HUES48 (cell line): ENCODE data around the gene TSKU.

Source experiments
- H3K27ac ChIP-seq: one replicate; pipeline ENCODE4 v1.7.0; 2013; ENCODE audit warnings: low read depth, low read length, inconsistent platforms
- H3K27me3 ChIP-seq: 2 replicates; pipeline ENCODE4 v1.6.1; 2013; ENCODE audit warnings: mild to moderate bottlenecking, low read length; ENCODE audit not compliant: control insufficient read depth, insufficient read depth
- H3K36me3 ChIP-seq: 2 replicates; pipeline ENCODE4 v1.6.1; 2013; ENCODE audit warnings: low read length; ENCODE audit not compliant: control insufficient read depth, insufficient read depth
- H3K4me1 ChIP-seq: 2 replicates; pipeline ENCODE4 v1.6.1; 2013; ENCODE audit warnings: mild to moderate bottlenecking, low read length; ENCODE audit not compliant: control insufficient read depth, insufficient read depth
- H3K4me3 ChIP-seq: 2 replicates; pipeline ENCODE4 v1.5.1; 2013; ENCODE audit warnings: mild to moderate bottlenecking, low read depth, low read length
- H3K9ac ChIP-seq: 2 replicates; pipeline ENCODE4 v1.6.1; 2013; ENCODE audit warnings: mild to moderate bottlenecking, low read depth, low read length, moderate library complexity
- H3K9me3 ChIP-seq: 2 replicates; pipeline ENCODE4 v1.6.1; 2013; ENCODE audit warnings: low read length; ENCODE audit not compliant: control insufficient read depth, insufficient read depth

TSKU gene

DNA sequence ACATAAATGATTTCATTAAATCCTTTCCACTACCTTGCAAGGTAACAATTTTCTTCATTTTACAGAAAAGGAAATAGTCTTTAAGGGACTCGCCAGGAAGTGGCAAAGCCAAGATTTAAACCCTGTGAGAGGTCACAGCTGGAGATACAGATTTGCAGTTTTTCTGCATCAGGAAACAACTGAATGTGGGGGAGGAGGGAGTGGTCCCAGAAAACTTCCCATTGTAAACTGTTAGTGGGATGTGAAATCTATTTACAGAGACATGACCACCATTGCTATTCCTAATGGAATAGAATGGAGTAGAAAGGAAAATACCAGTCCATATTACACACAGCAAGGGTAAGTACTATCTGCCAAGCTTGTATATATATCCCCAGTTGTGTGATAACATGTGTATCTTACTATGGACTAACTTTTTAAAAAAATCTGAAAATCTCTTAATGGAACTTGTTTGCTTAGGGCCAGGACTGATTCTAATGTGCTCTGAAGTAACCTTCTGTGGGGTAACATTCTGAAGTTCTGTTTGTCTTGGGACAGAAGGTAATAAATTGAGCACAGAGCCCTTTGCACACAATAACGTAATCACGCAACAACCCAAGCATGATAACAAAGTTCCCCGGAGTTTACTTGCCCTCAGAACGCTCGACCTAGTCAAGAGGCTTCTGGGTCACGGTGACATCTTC is 10.9 kb upstream of the TSKU start:
- H3K9ac ChIP-seq: no peak overlapping the region
- H3K4me1 ChIP-seq: peaks cover 41% of the 10 kb centered on the region
- peaks cover 14% of the 10 kb centered on the region for H3K9me3 ChIP-seq
- no peak overlapping the region for H3K4me3 ChIP-seq
- peak overlapping the region; percentile 62 for H3K27ac ChIP-seq
- H3K27me3 ChIP-seq: no peaks in the 10 kb centered on the region
- no peaks in the 10 kb centered on the region for H3K36me3 ChIP-seq

- no peaks in the 10 kb centered on the region for H3K36me3 ChIP-seq
- H3K4me1 ChIP-seq: peaks cover 37% of the 10 kb centered on the region
- no peak overlapping the region for H3K4me3 ChIP-seq
- no peak overlapping the region for H3K27ac ChIP-seq
- peaks cover 17% of the 10 kb centered on the region for H3K9me3 ChIP-seq
- H3K9ac ChIP-seq: no peak overlapping the region
- no peaks in the 10 kb centered on the region for H3K27me3 ChIP-seq
Measured at GRCh38 chr11:76772783-76773106, 10.4 kb upstream of the TSKU start.

GRCh38 chr11:76773921-76774361 is 9.2 kb upstream of the TSKU start:
- H3K27me3 ChIP-seq: no peaks in the 10 kb centered on the region
- H3K9ac ChIP-seq: no peak overlapping the region
- H3K4me1 ChIP-seq: peaks cover 27% of the 10 kb centered on the region
- H3K27ac ChIP-seq: no peak overlapping the region
- no peaks in the 10 kb centered on the region for H3K36me3 ChIP-seq
- H3K9me3 ChIP-seq: peaks cover 17% of the 10 kb centered on the region
- no peak overlapping the region for H3K4me3 ChIP-seq

- no peaks in the 10 kb centered on the region for H3K27me3 ChIP-seq
- H3K9me3 ChIP-seq: peaks cover 17% of the 10 kb centered on the region
- H3K36me3 ChIP-seq: 0 out of 2 replicates have a peak, but pooled peaks cover 3% of the 10 kb centered on the region
- no peak overlapping the region for H3K9ac ChIP-seq
- H3K4me1 ChIP-seq: peaks cover 19% of the 10 kb centered on the region
- H3K4me3 ChIP-seq: no peak overlapping the region
- H3K27ac ChIP-seq: no peak overlapping the region
Measured at GRCh38 chr11:76776472-76776871, 6.7 kb upstream of the TSKU start.

DNA sequence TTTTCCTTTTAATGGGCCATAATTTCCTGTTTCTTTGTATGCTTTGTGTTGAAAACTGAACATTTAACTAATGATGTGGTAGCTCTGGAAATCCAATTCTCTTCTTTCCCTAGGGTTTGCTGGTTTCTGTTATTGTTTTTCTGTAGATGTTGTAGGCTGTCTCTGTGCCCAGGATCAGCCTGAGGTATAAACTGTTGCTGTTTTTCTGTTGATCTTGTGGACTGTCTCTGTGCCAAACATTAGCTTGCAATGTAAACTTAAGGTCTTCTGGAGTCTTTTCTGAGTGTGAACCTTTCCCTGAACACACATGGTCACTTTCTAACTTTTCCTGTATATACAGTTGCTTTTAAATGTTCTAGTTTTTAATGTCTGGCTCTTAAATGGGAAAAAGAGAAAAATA is 5.9 kb upstream of the TSKU start:
- no peak overlapping the region for H3K9ac ChIP-seq
- no peak overlapping the region for H3K4me3 ChIP-seq
- H3K27ac ChIP-seq: no peak overlapping the region
- no peaks in the 10 kb centered on the region for H3K27me3 ChIP-seq
- peaks cover 17% of the 10 kb centered on the region for H3K9me3 ChIP-seq
- H3K4me1 ChIP-seq: peaks cover 16% of the 10 kb centered on the region
- H3K36me3 ChIP-seq: 0 out of 2 replicates have a peak, but pooled peaks cover 3% of the 10 kb centered on the region

DNA sequence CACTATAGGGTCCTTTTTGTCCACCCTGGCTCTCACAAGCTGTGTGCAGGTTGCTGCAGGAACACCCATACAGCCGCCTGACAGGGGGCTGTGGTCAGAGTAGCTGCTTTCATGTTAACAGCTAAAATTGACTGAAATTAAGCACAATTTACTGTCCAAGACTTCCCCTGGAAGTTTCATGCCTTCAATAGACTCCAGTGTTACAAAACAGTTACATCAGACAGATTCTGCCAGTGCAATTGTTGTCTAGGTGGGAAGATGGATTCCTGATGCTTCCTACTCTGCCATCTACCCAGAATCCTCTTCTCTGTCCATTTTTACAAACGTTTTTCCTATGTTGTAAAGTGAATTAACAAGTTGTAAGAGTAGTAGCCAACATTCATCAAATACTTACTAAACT is 5.3 kb upstream of the TSKU start:
- Histone ChIP-seq H3K4me3 (no peak overlapping the region), H3K36me3 (0 out of 2 replicates have a peak, but pooled peaks cover 3% of the 10 kb centered on the region), H3K27me3 (no peaks in the 10 kb centered on the region), H3K9ac (no peak overlapping the region), H3K4me1 (peaks cover 14% of the 10 kb centered on the region), H3K9me3 (peaks cover 17% of the 10 kb centered on the region), H3K27ac (no peak overlapping the region)

DNA sequence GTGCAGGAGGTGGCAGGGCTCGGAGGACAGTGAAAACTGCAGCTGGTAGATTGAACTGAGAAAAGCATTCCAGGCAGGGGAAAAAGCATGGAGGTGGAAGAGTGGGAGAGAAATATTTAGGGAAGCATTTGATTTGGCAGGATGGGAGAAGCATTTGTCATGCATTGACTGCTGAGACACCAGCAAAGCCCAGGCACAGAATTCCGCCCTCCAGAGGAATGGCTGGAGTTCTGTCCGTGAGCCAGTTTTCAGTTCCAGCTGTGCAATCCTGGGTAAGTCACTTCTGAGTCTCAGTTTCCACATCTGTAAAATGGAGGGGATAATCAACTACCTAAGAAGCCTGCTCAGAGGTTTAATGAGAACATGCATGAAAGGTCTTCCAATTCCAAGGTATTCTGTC is 4.3 kb upstream of the TSKU start:
- H3K9ac ChIP-seq: no peak overlapping the region
- H3K27ac ChIP-seq: no peak overlapping the region
- no peak overlapping the region for H3K4me3 ChIP-seq
- no peaks in the 10 kb centered on the region for H3K27me3 ChIP-seq
- peaks cover 14% of the 10 kb centered on the region for H3K4me1 ChIP-seq
- peaks cover 17% of the 10 kb centered on the region for H3K9me3 ChIP-seq
- 0 out of 2 replicates have a peak, but pooled peaks cover 3% of the 10 kb centered on the region for H3K36me3 ChIP-seq

- H3K9me3 ChIP-seq: peaks cover 11% of the 10 kb centered on the region; the same call in 1 of the 2 replicates
- no peak overlapping the region for H3K9ac ChIP-seq
- no peaks in the 10 kb centered on the region for H3K27me3 ChIP-seq
- 0 out of 2 replicates have a peak, but pooled peaks cover 3% of the 10 kb centered on the region for H3K36me3 ChIP-seq
- peak overlapping the region; percentile 33 for H3K27ac ChIP-seq
- H3K4me1 ChIP-seq: peaks cover 29% of the 10 kb centered on the region
- H3K4me3 ChIP-seq: no peak overlapping the region
Measured at GRCh38 chr11:76781046-76781801, 1.9 kb upstream of the TSKU start.

- Histone ChIP-seq H3K9ac (no peak overlapping the region; the same call in 1 of the 2 replicates), H3K4me1 (peaks cover 35% of the 10 kb centered on the region), H3K36me3 (peaks cover 6% of the 10 kb centered on the region; the same call in 1 of the 2 replicates), H3K9me3 (peaks cover 6% of the 10 kb centered on the region; the same call in 1 of the 2 replicates), H3K27me3 (no peaks in the 10 kb centered on the region), H3K27ac (peak overlapping the region; percentile 21), H3K4me3 (peak overlapping the region; percentile 96)
Measured at GRCh38 chr11:76781807-76782530, 1.2 kb upstream of the TSKU start.

GRCh38 chr11:76782531-76783293 is 444 bp upstream of the TSKU start:
- Histone ChIP-seq H3K4me1 (peaks cover 35% of the 10 kb centered on the region), H3K9me3 (no peaks in the 10 kb centered on the region), H3K9ac (peak overlapping the region; percentile 96), H3K36me3 (peaks cover 10% of the 10 kb centered on the region; the same call in 1 of the 2 replicates), H3K27ac (peak overlapping the region; percentile 97), H3K27me3 (no peaks in the 10 kb centered on the region), H3K4me3 (peak overlapping the region; percentile 96)
